Measurements from ENCODE around the gene PTPRQ. TPM values are rescaled to one million over a fixed set of nuclear protein-coding genes. Genes with fewer than 3 reads are reported as not detected.

Gene PTPRQ
- total RNA-seq, 1 experiment from 2014 or later: not detected

GRCh38 chr12:80419644-80420043 lies 24.4 kb upstream of the PTPRQ start:
- ChIA-PET POLR2A (no interaction called here), CTCF (no interaction called here)

GRCh38 chr12:80420075-80420474 lies 24.0 kb upstream of the PTPRQ start:
- intact Hi-C loops (cut with micrococcal nuclease; ENCODE audit: unreplicated experiment): no loop called here
- no peak overlapping the region for H3K27ac ChIP-seq (ENCODE audit: low read length)
- CTCF ChIA-PET: no interaction called here
- BruUV-seq (replicated peaks): no TSS peak
- H3K4me3 ChIP-seq (ENCODE audit: low read depth in 2 of 2, low read length in 2 of 2): no peak overlapping the region
- ATAC-seq (no peak), DNase-seq (ENCODE audit: low read depth, low spot score) (no peak)
- H3K27me3 ChIP-seq (ENCODE audit: control insufficient read depth, insufficient read depth, low read length): no peaks in the 10 kb centered on the region
- H3K4me1 ChIP-seq (ENCODE audit: control insufficient read depth, insufficient read depth, low read length): no peaks in the 10 kb centered on the region
- no peak for TF ChIP-seq TCF7L2 (IDR thresholded peaks at IDR 0.05; ENCODE audit: low read depth, low read length)
- TF ChIP-seq POLR2AphosphoS5 (IDR thresholded peaks at IDR 0.05; ENCODE audit: low read depth, low read length): no peak
- TF ChIP-seq CTCF (IDR thresholded peaks at IDR 0.05): no peak
- TF ChIP-seq REST (IDR thresholded peaks at IDR 0.05; ENCODE audit: insufficient read depth in 1 of 2, low read depth in 2 of 2, low read length in 1 of 2): no peak
- TF ChIP-seq SIN3A (IDR thresholded peaks at IDR 0.05; ENCODE audit: borderline replicate concordance, insufficient read depth, low read depth, low read length): no peak
- H3K9me3 ChIP-seq (ENCODE audit: control insufficient read depth, insufficient read depth, low read depth, low read length): no peaks in the 10 kb centered on the region
- H3K36me3 ChIP-seq (ENCODE audit: control insufficient read depth, insufficient read depth, low read length): no peaks in the 10 kb centered on the region
- in situ Hi-C loops (cut with HindIII; ENCODE audit: low pct_unique_long_range_greater_than_20kb, low sequenced_read_pairs): no loop called here
- POLR2A ChIA-PET: no interaction called here

More at GRCh38 chr12:80419644-80420043, 24.4 kb upstream of the PTPRQ start:
- no peaks in the 10 kb centered on the region for H3K9me3 ChIP-seq (ENCODE audit: control insufficient read depth, insufficient read depth, low read depth, low read length)
- H3K36me3 ChIP-seq (ENCODE audit: control insufficient read depth, insufficient read depth, low read length): no peaks in the 10 kb centered on the region
- no peak overlapping the region for H3K27ac ChIP-seq (ENCODE audit: low read length)
- H3K4me1 ChIP-seq (ENCODE audit: control insufficient read depth, insufficient read depth, low read length): no peaks in the 10 kb centered on the region
- in situ Hi-C loops (cut with HindIII; ENCODE audit: low pct_unique_long_range_greater_than_20kb, low sequenced_read_pairs) (no loop called here), intact Hi-C loops (cut with micrococcal nuclease; ENCODE audit: unreplicated experiment) (loop anchor here (10.0 kb wide), 1 partner anchor 705 kb away; no protein-coding TSS in a partner anchor)
- DNase-seq (ENCODE audit: low read depth, low spot score) (no peak), ATAC-seq (no peak)
- no peaks in the 10 kb centered on the region for H3K27me3 ChIP-seq (ENCODE audit: control insufficient read depth, insufficient read depth, low read length)
- BruUV-seq (replicated peaks): no TSS peak
- no peak overlapping the region for H3K4me3 ChIP-seq (ENCODE audit: low read depth in 2 of 2, low read length in 2 of 2)
- TF ChIP-seq TCF7L2 (IDR thresholded peaks at IDR 0.05; ENCODE audit: low read depth, low read length) (no peak), CTCF (IDR thresholded peaks at IDR 0.05) (no peak), REST (IDR thresholded peaks at IDR 0.05; ENCODE audit: insufficient read depth in 1 of 2, low read depth in 2 of 2, low read length in 1 of 2) (no peak), SIN3A (IDR thresholded peaks at IDR 0.05; ENCODE audit: borderline replicate concordance, insufficient read depth, low read depth, low read length) (no peak), POLR2AphosphoS5 (IDR thresholded peaks at IDR 0.05; ENCODE audit: low read depth, low read length) (no peak)

Measured in Panc1 (cell line).